DND-41 (cell line): ENCODE results near the gene SLC38A10.

Source experiments
- ATAC-seq: fragments of 200-7000 bp; cut with Tn5 transposase; 3 replicates; pipeline ENCODE4 v1.9.1; 2021; ENCODE audit warnings: low read depth; ENCODE audit not compliant: insufficient read depth
- DNase-seq: peaks from one replicate; pipeline ENCODE4 v3.0.0-alpha.2; 2020
- H2AFZ ChIP-seq: 2 replicates; pipeline ENCODE4 v1.6.0; 2012; ENCODE audit warnings: low read depth, low read length
- H3K27ac ChIP-seq: 2 replicates; pipeline ENCODE4 v1.5.1; 2012; ENCODE audit warnings: low read length, inconsistent platforms
- H3K27me3 ChIP-seq: fragments of 200-600 bp; sonication (generic); 2 replicates; pipeline ENCODE4 v1.6.0; 2012; ENCODE audit warnings: low read length, mild to moderate bottlenecking, inconsistent platforms; ENCODE audit not compliant: insufficient read depth, poor library complexity
- H3K36me3 ChIP-seq: 2 replicates; pipeline ENCODE4 v1.5.1; 2012; ENCODE audit warnings: low read length, inconsistent platforms; ENCODE audit not compliant: insufficient read depth
- H3K4me1 ChIP-seq: 2 replicates; pipeline ENCODE4 v1.5.1; 2012; ENCODE audit warnings: mild to moderate bottlenecking, low read length; ENCODE audit not compliant: insufficient read depth
- H3K4me2 ChIP-seq: 2 replicates; pipeline ENCODE4 v1.6.0; 2012; ENCODE audit warnings: mild to moderate bottlenecking, moderate library complexity, low read length, inconsistent platforms; ENCODE audit not compliant: insufficient read depth
- H3K4me3 ChIP-seq, 2 experiments: fragments of 200-600 bp in 1 of 2; shearing (Covaris generic) in 1 of 2; 2 replicates each; pipeline ENCODE4 v1.5.1; 2012 to 2016; ENCODE audit warnings: inconsistent platforms in 2 of 2, low read length in 2 of 2, mild to moderate bottlenecking in 2 of 2, low read depth in 1 of 2, moderate library complexity in 1 of 2
- H3K79me2 ChIP-seq: 2 replicates; pipeline ENCODE4 v1.6.0; 2012; ENCODE audit warnings: low read length, inconsistent platforms; ENCODE audit not compliant: insufficient read depth
- H3K9ac ChIP-seq: 2 replicates; pipeline ENCODE4 v1.6.0; 2012; ENCODE audit warnings: low read depth, mild to moderate bottlenecking, inconsistent platforms, low read length, moderate library complexity
- H3K9me3 ChIP-seq: 2 replicates; pipeline ENCODE4 v1.5.1; 2012; ENCODE audit warnings: low read length, moderate library complexity, mild to moderate bottlenecking, inconsistent platforms; ENCODE audit not compliant: insufficient read depth, severe bottlenecking
- H4K20me1 ChIP-seq: 2 replicates; pipeline ENCODE4 v1.6.0; 2012; ENCODE audit warnings: low read length; ENCODE audit not compliant: insufficient read depth
- CTCF ChIP-seq: IDR thresholded peaks from 2 replicates; pipeline ENCODE4 v1.5.1; 2012; ENCODE audit warnings: borderline replicate concordance, low read length, moderate library complexity, mild to moderate bottlenecking; ENCODE audit not compliant: poor library complexity, severe bottlenecking; ENCODE audit errors: extremely low read depth
- EZH2 ChIP-seq: IDR thresholded peaks from 3 replicates; pipeline ENCODE4 v1.6.1; 2012; ENCODE audit warnings: borderline replicate concordance, low read depth, mild to moderate bottlenecking, moderate library complexity, low read length, inconsistent platforms; ENCODE audit not compliant: severe bottlenecking

The SLC38A10 gene

GRCh38 chr17:81234506-81234855 lies 60.6 kb downstream of the SLC38A10 start:
- Histone ChIP-seq H3K36me3 (peaks cover 64% of the 10 kb centered on the region), H3K4me1 (peaks cover 26% of the 10 kb centered on the region), H3K79me2 (peaks cover 44% of the 10 kb centered on the region), H4K20me1 (peaks cover 24% of the 10 kb centered on the region), H3K9me3 (no peaks in the 10 kb centered on the region), H3K4me3 (no peak overlapping the region), H2AFZ (no peak overlapping the region), H3K27ac (no peak overlapping the region), H3K4me2 (no peak overlapping the region), H3K27me3 (no peaks in the 10 kb centered on the region), H3K9ac (no peak overlapping the region)
- TF ChIP-seq EZH2 (no peak), CTCF (no peak)
- DNase-seq (no peak), ATAC-seq (no peak)

GRCh38 chr17:81233811-81234505 lies 61.1 kb downstream of the SLC38A10 start:
- Histone ChIP-seq H3K9ac (no peak overlapping the region), H2AFZ (no peak overlapping the region), H3K79me2 (peaks cover 40% of the 10 kb centered on the region), H3K4me3 (no peak overlapping the region), H4K20me1 (peaks cover 24% of the 10 kb centered on the region), H3K36me3 (peaks cover 67% of the 10 kb centered on the region), H3K4me2 (no peak overlapping the region), H3K9me3 (no peaks in the 10 kb centered on the region), H3K27ac (no peak overlapping the region), H3K27me3 (no peaks in the 10 kb centered on the region), H3K4me1 (peaks cover 26% of the 10 kb centered on the region)
- TF ChIP-seq CTCF (no peak), EZH2 (no peak)
- DNase-seq, result no peak
- no peak for ATAC-seq

- peaks cover 24% of the 10 kb centered on the region for H4K20me1 ChIP-seq
These were observed 61.8 kb downstream of the SLC38A10 start for GRCh38 chr17:81233316-81233715.

More at GRCh38 chr17:81233316-81233715, 61.8 kb downstream of the SLC38A10 start:
- Histone ChIP-seq H3K4me2 (no peak overlapping the region), H3K27me3 (no peaks in the 10 kb centered on the region), H2AFZ (no peak overlapping the region), H3K9me3 (no peaks in the 10 kb centered on the region), H3K36me3 (peaks cover 69% of the 10 kb centered on the region), H3K4me3 (no peak overlapping the region), H3K79me2 (peaks cover 35% of the 10 kb centered on the region), H3K4me1 (peaks cover 25% of the 10 kb centered on the region), H3K27ac (no peak overlapping the region), H3K9ac (no peak overlapping the region)
- TF ChIP-seq EZH2 (no peak), CTCF (no peak)
- ATAC-seq (no peak), DNase-seq (no peak)
